NK-92 (cell line): ENCODE data around the gene STAB1.

Experiments
- DNase-seq: peaks from one replicate; lab custom pipeline; 2025; ENCODE audit not compliant: unreplicated experiment; lab: John Stamatoyannopoulos, UW

The STAB1 gene

DNA sequence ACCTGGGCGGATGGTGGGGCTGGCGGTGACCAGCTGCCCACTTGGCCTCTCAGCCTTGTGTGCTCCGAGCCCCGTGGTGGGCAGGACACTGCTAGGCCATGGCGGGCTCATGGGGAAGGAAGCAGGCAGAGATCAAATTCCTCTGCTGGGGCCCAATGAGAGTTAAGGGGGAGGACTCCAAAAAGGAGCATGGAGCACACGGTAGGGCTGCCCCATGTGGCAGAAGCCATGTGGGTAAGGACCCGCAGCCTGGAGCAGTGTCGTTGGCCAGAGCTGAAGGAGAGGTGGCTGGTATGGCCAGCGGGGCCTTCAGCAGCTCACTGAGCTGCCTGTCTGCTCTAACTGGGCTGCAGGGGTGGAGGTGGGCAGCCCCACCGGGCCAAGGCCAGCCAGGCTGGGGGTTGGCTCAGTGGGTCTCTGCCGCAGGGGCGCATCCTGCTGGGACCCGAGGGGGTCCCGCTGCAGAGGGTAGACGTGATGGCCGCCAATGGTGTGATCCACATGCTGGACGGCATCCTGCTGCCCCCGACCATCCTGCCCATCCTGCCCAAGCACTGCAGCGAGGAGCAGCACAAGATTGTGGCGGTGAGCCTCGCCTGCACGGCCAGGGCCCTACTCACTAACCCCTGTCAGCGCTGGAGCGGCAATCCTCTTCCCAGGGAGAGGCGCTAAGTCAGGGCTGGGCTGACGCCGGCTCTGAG lies 11.3 kb downstream of the STAB1 start:
- no peak for DNase-seq

DNA sequence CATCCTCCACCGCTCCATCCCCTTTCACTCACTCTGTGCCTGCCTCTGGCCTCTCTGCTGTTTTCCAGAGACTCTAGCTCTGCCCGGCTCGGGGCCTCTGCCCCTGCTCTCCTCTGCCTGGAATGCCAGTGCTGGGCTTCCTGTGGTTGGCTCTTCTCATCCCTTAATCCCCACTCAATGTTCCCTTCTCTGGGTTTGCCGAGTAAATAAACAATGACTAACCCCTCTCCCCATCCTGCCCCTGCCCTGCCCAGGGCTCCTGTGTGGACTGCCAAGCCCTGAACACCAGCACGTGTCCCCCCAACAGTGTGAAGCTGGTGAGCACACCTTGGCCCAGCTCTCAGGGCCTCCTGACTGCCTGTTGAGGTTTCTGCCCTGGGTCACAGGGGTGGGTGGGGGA lies 12.2 kb downstream of the STAB1 start:
- DNase-seq: no peak

DNA sequence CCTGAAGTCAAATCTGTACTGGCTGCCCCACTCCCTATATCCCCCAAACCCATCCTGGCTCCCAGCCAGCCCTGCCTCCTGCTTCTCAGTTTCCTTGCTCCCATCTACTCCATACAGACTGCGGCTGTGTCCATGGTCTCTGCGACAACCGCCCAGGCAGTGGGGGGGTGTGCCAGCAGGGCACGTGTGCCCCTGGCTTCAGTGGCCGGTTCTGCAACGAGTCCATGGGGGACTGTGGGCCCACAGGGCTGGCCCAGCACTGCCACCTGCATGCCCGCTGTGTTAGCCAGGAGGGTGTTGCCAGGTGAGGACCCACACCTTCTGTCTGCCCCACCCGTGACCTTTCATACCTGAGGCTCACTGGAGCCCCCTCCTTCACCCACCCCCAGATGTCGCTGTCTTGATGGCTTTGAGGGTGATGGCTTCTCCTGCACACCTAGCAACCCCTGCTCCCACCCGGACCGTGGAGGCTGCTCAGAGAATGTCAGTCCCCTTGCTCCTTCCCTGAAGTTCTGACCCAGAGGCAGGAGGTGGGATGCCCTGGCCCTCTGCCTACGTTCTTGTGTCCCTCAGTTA lies 14.7 kb downstream of the STAB1 start:
- no peak for DNase-seq

DNA sequence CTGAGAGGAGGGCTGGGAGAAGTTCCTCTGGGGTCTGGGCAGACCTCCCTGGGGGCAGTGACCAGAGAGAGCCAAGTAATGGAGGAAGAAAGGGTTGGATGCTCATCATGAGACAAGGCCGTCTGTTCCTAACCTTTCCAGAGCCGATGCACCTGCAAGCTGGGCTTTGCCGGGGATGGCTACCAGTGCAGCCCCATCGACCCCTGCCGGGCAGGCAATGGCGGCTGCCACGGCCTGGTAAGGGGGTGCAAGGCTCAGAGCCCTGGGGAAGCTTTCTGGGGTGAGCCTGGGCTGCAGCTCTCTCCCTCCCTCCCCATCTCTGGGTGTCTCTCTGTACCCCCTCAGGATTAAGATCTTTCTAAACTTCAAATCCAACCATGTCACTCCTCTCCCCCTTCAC lies 16.4 kb downstream of the STAB1 start:
- no peak for DNase-seq

DNA sequence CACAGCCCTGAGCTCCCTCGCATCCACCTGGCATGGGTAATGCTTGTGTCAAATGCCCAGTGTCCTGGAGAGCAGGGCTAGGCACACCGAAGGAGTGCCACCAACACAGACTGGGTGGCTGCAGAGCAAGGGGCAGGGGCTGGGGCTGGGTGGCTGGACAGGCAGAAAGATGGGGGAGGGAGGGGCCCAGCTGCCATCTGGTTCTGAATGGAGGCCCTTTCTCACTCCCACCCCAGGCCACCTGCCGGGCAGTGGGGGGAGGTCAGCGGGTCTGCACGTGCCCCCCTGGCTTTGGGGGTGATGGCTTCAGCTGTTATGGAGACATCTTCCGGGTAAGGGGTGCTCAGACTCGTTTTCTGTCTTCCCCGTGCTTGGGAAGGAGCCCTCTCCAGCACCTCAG lies 17.0 kb downstream of the STAB1 start:
- no peak for DNase-seq

DNA sequence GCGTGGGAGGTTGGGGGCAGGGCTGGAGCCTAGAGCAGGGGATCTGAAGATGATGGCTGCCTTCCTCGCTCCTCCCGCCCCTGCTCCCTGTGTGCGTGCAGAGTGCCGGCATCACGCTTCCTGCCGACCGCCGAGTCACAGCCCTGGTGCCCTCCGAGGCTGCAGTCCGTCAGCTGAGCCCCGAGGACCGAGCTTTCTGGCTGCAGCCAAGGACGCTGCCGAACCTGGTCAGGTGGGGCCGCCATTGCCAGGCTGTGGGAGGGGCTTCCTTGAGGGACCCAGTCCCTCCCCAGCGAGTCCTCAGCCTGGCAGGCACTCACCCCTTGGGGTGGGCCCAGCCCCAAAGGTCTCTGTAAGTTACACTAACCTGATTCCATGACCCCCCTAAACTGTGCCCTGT lies 17.6 kb downstream of the STAB1 start:
- DNase-seq: no peak

DNA sequence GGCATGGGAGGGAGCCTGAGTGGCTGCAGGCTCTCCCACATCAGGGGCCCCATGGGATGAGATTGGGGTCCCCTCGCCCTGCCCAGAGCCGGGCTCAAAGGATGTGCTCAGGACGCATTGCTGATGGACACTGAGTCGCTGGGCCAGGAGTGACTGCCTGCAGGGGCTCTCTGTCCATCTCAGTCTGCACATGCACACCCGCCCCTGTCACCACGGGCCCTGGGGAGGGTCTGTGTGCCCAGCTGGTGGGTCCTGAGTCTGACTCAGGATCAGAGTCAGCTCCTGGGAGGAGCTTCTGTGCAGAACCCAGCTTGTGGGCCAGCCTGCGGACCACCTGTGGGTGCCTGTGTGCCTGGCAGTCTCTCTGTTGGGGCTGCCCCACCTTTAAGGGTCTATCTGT lies 18.1 kb downstream of the STAB1 start:
- no peak for DNase-seq

DNA sequence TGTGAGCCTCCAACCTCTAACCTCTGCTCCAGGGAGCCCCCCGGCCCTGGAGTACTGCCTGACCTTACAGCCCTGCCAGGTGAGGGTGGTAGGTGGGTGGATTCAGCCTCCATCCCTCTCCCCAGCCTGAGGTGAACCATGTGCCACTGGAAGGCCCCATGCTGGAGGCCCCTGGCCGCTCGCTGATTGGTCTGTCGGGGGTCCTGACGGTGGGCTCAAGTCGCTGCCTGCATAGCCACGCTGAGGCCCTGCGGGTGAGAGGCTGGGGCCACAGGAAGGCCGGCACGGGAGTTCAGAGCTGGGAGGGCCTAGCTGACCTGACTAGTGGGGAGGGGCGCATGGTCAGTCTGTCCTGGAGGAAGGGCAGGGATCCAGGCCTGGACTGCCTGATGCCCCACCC lies 19.4 kb downstream of the STAB1 start:
- DNase-seq: no peak

DNA sequence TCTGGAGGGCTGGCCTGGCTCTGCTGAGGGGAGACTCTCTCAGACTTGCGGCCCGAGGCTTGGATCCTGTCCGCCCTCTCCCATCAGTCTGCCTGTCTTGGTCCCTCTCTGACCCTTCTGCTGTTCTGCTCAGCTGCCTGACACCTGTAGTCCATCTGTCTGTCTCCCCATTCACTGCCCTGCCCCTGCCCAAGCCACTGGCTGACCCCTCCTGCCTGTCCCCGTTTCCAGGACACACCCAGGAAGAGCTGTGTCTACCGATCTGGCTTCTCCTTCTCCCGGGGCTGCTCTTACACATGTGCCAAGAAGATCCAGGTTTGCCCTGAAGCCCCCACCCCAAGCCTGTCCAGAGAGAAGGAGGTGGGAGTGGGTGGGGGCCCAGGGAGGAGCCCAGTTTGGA lies 20.1 kb downstream of the STAB1 start:
- DNase-seq: no peak

DNA sequence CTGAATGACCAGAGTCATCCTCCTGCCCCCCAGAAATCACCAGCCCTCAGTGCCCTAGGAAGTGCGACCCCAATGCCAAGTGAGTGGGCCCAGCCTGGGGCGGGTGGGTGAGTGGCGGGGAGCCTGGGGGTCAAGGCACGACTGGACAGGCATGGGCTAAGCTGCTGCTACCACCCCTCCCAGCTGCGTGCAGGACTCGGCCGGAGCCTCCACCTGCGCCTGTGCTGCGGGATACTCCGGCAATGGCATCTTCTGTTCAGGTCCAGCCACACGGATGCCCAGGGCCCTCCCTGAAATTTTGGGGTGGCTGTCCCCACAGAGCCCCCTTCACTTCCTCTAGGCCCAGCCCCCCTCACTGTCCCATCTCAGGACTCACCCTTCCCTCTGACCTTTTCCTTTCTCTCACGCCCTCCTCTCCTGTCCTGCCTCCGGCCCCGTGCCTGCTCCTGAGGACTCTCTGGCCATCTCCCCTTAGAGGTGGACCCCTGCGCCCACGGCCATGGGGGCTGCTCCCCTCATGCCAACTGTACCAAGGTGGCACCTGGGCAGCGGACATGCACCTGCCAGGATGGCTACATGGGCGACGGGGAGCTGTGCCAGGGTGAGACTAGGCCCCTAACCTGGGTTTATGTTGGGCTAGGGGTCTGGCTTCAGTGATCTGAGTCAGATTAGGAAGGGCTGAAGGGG lies 21.5 kb downstream of the STAB1 start:
- no peak for DNase-seq

DNA sequence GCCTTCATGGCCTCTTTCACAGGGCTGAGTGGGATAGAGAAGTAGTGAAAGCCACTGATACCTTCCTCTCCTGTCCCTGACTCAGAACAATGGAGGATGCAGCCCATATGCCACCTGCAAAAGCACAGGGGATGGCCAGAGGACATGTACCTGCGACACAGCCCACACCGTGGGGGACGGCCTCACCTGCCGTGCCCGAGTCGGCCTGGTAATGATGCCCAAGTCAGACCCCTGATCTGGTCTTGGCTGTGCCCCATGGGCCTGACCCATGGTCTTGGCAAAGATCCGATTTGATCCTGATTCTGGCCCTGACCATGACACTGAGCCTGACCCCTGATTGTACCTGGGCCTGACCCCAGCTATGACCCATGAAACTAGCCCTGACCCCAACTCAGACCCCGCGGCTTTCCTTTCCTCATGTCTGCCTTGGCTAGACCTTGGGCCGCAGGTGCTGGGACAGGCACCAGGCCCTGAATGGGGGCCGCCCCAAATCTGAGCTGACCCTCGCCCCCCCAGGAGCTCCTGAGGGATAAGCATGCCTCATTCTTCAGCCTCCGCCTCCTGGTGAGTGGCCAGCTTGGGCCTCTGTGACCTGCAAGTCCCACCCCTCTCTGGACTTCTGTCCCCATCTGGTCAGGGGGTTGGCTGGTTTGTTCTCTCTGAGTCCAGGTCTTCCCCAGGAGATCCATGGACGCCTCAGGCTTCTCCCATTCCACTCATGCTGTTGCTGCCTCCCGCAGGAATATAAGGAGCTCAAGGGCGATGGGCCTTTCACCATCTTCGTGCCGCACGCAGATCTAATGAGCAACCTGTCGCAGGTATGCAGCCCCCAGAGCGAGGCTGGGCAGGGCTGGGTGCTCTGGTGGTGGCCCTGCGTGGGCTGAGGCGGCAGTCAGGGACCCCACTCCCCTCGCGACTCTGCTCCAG lies 22.9 kb downstream of the STAB1 start:
- no peak for DNase-seq

DNA sequence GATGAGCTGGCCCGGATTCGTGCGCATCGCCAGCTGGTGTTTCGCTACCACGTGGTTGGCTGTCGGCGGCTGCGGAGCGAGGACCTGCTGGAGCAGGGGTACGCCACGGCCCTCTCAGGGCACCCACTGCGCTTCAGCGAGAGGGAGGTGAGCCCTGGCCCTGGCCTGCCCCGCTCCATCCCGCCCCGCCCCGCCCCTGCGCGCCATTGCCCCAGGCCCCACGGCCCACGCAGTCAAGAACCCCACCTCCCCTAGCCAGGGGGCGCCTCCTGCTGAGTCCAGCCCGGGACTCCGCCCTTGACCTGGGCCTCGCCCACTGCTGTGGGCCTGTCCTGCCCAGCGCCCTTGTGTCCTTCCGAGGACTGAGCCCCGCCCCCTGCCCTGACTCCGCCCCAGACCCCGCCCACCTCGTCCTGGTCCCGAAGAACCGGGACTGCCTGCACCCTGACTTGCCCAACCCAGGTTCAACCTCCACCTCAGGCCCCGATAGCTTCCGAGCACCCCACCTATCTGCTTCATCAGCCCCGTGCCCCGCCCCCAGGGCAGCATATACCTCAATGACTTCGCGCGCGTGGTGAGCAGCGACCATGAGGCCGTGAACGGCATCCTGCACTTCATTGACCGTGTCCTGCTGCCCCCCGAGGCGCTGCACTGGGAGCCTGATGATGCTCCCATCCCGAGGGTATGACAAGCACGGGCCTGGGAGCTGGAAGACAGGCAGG lies 23.7 kb downstream of the STAB1 start:
- DNase-seq: no peak

DNA sequence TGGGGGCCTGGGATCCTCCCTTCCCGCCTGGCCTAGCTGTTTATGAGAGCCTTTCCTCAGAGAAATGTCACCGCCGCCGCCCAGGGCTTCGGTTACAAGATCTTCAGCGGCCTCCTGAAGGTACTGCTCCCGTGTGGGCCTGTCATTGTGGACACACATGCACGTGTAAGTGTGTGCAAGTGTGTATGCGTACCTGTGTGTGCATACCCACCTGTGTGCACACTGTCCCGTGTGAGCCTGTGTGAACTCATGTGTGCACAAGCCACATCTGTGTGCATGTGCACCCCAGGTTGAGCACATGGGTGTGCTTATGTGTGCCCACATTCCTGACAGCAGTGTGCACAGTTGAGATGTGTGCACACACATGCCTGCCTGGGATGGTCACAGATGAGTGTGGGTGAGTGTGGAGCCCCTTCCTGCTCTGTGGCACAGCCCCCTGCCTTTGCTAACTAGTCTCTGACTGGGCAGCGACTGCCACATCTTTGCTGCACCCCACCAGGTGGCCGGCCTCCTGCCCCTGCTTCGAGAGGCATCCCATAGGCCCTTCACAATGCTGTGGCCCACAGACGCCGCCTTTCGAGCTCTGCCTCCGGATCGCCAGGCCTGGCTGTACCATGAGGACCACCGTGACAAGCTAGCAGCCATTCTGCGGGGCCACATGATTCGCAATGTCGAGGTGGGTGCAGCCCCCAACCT lies 24.5 kb downstream of the STAB1 start:
- DNase-seq: no peak

DNA sequence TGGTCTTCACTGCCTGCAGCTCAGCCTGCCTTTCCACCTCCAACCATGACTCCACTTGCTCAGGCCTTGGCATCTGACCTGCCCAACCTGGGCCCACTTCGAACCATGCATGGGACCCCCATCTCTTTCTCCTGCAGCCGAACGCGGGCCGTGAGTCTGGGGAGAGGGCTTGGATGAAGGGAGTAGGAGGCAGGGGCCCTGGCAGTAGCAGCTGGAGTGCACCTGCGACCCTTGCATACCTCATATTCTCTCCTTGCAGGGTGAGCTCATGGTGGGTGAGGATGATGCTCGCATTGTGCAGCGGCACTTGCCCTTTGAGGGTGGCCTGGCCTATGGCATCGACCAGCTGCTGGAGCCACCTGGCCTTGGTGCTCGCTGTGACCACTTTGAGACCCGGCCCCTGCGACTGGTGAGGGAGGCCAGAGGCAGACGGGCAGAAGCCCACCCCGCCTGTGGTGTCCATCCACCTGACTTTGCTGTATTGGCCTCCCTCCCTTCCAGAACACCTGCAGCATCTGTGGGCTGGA lies 25.1 kb downstream of the STAB1 start:
- no peak for DNase-seq

DNA sequence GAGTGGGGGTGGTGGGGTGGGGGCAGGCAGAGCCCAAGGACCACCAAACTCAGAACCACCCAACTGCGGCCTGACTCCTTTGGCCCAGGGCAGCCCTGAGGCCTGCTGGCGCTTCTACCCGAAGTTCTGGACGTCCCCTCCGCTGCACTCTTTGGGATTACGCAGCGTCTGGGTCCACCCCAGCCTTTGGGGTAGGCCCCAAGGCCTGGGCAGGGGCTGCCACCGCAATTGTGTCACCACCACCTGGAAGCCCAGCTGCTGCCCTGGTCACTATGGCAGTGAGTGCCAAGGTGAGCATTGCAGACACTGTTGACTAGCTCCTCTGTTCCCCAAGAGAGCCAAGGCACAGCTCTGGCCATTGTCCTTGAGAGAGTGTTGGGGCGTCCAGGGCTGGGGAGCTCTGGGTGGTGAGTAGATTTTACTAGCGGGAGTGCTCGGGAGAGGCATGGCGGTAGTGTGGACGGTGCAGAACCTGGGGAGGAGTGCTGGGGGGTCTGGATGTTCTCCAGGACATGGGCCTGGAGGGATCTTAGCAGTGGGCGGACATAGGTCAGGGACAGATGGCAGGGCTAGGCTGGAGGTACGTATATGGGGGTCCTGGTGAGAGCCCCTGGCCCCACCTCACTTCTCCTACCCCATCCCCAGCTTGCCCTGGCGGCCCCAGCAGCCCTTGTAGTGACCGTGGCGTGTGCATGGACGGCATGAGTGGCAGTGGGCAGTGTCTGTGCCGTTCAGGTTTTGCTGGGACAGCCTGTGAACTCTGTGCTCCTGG lies 25.8 kb downstream of the STAB1 start:
- no peak for DNase-seq

DNA sequence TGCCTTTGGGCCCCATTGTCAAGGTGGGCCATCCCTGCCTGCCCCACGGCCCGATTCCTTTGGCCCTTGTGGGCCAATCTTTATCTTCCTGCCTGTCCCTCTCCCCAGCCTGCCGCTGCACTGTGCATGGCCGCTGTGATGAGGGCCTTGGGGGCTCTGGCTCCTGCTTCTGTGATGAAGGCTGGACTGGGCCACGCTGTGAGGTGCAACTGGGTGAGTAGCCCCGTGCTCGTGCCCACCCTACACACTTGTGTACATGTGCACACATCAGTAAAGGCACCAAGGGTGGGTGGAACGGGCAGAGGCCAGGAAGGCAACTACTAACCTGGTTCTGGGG lies 26.3 kb downstream of the STAB1 start:
- no peak for DNase-seq

DNA sequence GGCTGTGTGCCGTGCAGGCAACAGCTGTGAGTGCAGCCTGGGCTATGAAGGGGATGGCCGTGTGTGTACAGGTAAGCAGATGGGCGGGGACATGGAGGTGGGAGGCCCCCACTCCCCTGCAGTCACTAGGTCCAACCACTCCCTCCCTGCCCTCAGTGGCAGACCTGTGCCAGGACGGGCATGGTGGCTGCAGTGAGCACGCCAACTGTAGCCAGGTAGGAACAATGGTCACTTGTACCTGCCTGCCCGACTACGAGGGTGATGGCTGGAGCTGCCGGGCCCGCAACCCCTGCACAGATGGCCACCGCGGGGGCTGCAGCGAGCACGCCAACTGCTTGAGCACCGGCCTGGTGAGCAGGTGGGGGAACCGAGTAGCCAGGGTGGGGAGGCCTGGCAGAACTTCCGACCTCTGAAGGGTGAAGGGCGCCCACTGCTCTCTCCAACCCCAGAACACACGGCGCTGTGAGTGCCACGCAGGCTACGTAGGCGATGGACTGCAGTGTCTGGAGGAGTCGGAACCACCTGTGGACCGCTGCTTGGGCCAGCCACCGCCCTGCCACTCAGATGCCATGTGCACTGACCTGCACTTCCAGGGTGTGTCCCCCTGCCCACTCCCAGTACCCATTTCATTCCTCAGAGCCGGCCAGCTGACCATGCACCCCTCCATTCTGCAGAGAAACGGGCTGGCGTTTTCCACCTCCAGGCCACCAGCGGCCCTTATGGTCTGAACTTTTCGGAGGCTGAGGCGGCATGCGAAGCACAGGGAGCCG lies 26.9 kb downstream of the STAB1 start:
- no peak for DNase-seq

DNA sequence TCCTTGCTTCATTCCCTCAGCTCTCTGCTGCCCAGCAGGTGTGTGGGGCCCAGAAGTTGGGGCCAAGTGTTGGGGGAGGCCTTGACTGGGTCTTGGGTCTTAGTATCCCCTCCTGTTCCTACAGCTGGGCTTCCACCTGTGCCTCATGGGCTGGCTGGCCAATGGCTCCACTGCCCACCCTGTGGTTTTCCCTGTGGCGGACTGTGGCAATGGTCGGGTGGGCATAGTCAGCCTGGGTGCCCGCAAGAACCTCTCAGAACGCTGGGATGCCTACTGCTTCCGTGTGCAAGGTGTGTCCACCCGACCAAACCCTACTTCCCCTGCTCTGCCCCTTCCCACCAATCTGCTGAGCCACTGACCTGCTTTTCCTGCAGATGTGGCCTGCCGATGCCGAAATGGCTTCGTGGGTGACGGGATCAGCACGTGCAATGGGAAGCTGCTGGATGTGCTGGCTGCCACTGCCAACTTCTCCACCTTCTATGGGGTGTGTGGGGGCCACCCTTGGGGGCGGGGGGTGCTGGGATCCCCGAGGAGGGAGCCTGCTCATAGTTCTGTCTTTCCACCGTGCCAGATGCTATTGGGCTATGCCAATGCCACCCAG lies 27.6 kb downstream of the STAB1 start:
- DNase-seq: no peak
